Skin of body (tissue), 2 donors: Measurements from ENCODE around the gene NPLOC4. TPM values are rescaled to one million over a fixed set of nuclear protein-coding genes. Genes with fewer than 3 reads are reported as not detected.
A peak's percentile ranks its signal among the peaks of the same experiment; 100 is the strongest.
"Not testable (repeated sequence)": the region's sequence is repeated elsewhere in the genome, so short reads cannot be mapped to it uniquely, and the experiment has no call there.

Experiments
- DNase-seq: peaks from one replicate; lab custom pipeline; 2025; lab: John Stamatoyannopoulos, UW
- total RNA-seq: library from RNA; depleted of rRNA; stranded (reverse); fragments of >200 nt; gene quantifications from one replicate; pipeline ENCODE4 v1.2.3, GENCODE V29; 2014

Gene NPLOC4
- total RNA-seq, 1 donor from 2014 or later: 35.4 TPM

DNA sequence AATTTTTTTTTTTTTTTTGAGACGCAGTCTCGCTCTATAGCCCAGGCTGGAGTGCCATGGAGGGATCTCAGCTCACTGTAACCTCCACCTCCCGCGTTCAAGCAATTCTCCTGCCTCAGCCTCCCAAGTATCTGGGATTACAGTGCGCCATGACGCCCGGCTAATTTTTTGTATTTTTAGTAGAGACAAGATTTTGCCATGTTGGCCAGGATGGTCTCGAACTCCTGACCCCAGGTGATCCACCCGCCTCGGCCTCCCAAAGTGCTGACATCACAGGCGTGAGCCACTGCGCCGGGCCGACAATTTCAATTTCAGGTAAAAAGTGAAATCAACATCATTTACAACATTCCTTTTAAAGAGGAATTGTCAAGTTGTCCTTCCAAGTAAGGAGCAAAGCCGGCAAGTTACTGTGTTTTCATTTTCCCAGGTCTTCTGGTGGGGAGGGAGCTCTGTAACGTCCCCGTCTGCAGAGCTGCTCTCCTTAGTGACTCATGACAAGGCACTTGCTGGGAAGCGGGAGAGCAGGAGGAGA, 873 bp downstream of the NPLOC4 start:
- no peak for DNase-seq

DNA sequence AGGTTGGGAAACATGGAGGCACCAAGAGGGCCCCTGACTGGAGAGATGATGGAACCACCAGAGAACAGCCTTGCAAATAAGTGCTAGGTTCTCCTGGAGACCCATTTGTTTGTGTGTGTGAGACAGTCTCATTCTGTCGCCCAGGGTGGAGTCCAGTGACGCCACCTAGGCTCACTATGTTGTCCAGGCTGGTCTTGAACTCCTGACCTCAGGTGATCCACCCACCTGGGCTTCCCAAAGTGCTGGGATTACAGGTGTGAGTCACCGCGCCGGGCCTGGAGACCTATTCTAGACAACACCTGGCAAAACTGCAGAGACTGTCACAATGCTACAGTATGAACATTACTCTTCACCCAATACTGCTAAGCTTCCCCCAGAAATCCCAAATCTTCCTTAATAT, 1.5 kb downstream of the NPLOC4 start:
- no peak for DNase-seq

DNA sequence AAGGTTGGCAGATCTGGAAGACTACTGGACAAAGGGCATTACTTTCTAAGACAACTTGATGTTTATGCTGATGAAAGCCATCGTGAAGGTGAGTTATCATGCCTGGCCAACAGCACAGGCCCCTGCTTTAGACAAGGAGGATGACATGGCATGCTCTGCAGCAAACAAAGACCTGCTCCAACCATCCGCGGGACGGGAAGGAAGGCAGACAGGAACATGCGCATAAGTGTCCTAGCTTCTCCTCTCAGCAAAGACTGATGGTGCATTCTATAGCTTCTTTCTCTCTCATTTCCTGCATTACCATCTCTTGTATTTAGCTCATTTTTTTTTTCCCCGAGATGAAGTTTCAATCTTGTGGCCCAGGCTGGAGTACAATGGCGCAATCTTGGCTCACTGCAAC, 5.4 kb downstream of the NPLOC4 start:
- DNase-seq: no peak

DNA sequence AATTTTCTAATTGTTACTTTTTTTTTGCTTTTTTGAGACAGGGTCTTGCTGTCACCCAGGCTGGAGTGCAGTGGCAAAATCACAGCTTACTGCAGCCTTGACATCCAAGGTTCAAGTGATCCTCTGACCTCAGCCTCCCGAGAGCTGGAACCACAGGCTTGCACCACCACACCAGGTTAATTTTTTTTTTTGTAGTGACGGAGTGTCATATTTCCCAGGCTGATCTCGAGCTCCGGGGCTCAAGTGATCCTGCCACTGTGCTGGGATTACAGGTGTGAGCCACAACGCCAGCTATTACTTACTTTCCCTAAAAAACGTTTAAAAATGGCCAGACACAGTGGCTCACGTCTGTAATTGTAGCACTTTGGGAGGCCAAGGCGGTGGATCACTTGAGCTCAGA, 6.6 kb downstream of the NPLOC4 start:
- DNase-seq: no peak

DNA sequence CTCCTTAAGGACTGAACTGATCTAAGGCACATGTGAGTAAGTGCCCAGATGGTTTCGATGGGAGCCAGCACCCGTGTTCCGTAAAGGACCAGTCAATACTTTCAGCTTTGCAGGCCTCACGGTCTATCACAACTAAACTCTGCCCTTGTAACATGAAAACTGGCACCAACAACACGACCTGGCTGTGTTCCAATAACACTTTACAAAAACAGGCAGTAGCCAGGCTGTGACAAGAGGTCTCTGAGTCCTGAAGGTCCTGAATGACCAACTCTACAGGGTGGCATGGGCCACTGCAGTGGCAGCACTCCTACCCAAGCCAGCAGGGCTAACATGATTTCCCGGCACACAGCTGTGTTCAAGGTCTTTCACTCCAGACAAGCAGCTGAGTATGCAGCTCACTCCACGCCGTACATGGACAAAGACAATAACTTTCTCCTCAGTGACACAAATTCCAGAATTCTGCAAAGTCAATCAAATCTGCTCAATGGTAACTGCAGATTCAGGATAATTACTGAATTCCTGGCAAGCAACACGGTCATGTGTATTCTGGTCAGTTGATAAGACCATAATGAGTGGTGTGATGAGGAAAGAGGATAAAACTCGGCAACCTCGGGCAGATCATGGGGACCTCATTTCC, 15.3 kb downstream of the NPLOC4 start:
- no peak for DNase-seq

DNA sequence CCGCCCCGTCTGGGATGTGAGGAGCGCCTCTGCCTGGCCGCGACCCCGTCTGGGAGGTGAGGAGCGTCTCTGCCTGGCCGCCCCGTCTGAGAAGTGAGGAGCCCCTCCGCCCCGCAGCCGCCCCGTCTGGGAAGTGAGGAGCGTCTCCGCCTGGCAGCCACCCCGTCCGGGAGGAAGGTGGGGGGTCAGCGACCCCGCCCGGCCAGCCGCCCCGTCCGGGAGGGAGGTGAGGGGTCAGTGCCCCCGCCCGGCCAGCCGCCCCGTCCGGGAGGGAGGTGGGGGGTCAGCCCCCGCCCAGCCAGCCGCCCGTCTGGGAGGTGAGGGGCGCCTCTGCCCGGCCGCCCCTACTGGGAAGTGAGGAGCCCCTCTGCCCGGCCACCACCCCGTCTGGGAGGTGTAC, 18.6 kb downstream of the NPLOC4 start:
- not testable (repeated sequence) for DNase-seq

- no peak for DNase-seq
Observed at GRCh38 chr17:81616877-81617276, 20.0 kb downstream of the NPLOC4 start.

- no peak for DNase-seq
Observed at GRCh38 chr17:81615401-81615930, 21.4 kb downstream of the NPLOC4 start.

DNA sequence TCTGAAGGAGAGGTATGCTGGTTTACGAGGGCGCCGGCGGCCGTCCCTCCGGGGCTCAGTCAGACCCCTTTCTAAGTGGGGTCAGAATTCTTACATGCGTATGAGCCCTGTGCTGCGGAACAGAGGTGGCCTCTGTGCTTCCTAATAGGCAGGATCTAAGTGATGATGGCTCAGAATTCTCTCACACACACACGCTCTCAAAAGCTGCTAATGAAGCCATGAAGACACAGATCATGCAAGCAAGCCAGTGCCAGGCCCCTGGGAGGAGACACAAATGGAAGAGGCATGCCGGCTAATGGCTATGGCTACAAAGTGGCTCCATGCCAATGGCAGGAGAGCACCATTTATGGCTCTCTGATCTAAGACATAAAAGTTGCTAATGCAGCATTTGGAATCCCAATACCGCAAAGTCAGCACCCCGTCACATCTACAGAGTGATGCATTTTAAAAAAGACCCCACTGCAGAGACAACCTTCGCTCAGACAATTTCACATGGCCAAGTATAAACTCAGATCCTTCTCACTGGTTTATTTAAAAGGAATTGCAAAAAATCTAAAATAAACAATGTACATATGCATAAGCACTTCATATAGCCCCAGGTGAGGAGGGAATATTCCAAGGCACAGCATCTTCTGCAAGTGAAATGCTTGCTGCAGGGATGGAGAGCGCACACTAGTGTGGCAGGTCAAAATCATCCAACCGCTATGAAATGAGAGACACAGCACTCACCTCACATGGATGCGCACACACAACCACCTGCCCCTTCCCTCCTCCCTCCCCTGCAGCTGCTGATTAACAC, 24.5 kb downstream of the NPLOC4 start:
- DNase-seq: no peak

- DNase-seq: no peak
Observed at GRCh38 chr17:81609541-81610311, 27.2 kb downstream of the NPLOC4 start.

DNA sequence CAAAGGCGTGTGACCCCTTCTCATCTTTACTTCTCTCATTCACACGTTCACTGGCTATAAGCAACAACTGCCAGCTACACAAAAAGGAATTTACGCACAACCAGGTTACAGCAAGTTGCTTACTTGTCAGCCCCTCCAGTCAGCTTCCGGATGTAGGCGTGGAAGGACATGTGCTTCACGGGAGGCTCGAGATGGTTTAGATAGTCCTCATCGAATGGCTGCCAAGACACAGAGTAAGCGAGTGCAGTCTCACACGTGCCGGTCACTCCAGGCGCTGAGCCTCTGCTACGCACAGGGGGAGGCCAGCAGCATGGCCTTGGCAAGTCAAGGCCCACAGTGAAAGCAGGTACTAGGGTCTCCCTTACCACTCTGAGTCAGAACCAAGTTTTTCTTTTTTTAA, 28.3 kb downstream of the NPLOC4 start:
- no peak for DNase-seq

- DNase-seq: no peak
Observed at GRCh38 chr17:81608082-81608481, 28.8 kb downstream of the NPLOC4 start.

GRCh38 chr17:81607431-81607830, 29.5 kb downstream of the NPLOC4 start:
- DNase-seq: no peak

GRCh38 chr17:81603846-81604610, 32.9 kb downstream of the NPLOC4 start:
- DNase-seq: no peak

DNA sequence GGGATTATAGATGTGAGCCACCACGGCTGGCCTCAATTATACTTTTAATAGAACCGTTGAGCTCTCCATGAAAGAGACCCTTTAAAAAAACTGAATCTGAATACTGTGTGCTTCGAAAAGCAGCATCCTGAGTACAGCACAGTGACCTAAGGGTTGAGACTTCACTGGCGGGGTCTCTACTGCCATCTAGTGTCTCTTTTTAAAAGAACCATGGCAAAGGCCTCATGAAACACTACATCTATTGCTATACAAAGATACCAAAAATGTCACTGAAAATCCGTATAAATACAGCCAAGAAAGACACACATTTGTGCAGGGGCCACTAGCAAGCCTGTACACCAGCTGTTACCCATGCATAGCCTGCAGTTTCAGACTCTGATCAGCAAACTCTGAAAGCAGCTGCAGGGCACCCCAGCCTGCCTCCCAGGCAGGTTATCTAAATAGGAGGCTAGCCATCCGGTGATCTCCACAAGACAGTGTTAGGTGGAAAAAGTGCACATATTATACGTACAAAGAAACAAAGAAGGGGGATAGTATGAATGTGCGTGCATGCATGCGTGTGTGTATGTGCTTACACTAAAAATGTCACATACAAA, 35.3 kb downstream of the NPLOC4 start:
- peak; percentile 65 for DNase-seq

DNA sequence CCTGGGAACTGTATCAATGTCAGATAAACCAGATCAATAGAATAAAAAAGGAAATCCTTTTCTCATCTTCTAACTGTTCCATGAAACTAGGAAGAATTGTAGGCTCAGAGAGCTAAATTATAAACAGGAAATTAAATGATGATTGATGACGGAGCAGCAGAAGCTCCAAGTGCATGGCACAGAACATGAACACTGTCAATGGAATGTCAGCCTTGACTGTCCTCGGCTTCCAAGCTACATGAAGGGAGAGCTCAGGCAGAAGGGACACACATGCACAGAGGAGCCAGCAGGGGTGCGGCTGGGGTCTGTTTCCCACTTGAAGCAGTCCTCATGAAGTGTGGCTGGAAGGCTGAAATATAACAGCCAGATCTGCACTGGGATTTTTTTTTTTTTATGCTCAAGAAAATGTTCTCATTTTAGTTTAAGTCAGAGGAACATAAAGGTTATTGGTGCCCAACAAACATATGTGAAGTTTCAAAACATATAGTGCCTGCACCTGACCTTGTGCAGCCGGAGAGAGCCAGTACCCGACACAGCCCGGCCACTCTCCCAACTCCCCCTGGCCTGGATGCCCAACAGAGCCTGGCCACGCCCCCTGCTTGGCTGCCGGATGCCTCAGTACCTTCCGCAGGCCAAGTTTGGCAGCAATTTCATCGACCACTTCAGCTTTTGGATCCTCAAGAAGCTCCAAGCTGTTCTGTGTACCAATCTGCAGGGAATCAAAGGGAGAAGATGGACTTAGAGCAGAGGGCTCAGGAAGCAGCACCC, 37.0 kb downstream of the NPLOC4 start:
- peak; percentile 22 for DNase-seq

GRCh38 chr17:81593105-81593871, 43.6 kb downstream of the NPLOC4 start:
- no peak for DNase-seq

GRCh38 chr17:81591971-81592370, 44.9 kb downstream of the NPLOC4 start:
- no peak for DNase-seq

DNA sequence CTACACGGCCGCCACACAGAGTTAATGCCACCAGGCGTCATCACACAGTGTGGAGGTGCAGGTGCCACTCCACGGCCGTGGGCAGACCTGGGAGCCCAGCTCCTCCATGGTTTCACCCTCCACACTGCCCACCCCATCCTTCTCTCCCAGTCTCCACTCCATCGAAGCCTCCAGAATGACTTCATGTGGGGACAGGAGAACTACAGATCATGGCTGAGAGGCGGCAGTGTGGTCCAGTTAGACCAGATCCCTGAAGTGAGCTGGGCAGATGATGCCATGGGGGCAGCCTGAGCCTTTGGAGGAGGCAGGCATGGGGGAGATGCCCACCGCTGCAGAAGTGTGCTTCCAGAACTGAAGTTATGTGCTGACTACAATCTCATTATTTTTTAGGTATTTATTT, 46.8 kb downstream of the NPLOC4 start:
- no peak for DNase-seq
